ENCODE results near the gene CCDC71L. TPM values are rescaled to one million over a fixed set of nuclear protein-coding genes. Genes with fewer than 3 reads are reported as not detected.

The CCDC71L gene
- polyA plus RNA-seq, 1 experiment, result 16.9 TPM

- no peak for TF ChIP-seq CTCF (IDR thresholded peaks at IDR 0.05; ENCODE audit: low read depth, low read length)
- no peak overlapping the region for H3K27ac ChIP-seq (ENCODE audit: low read depth, low read length)
- ChIA-PET POLR2A (no interaction called here), CTCF (interaction anchor here (0.6 kb wide), 1 partner anchor 66 kb away, joined by 4 read pairs; no protein-coding TSS in a partner anchor)
- H3K4me3 ChIP-seq (ENCODE audit: low read depth, low read length), result no peak overlapping the region
- DNase-seq (ENCODE audit: low read depth, low spot score), result no peak
- H3K27me3 ChIP-seq (ENCODE audit: control insufficient read depth, insufficient read depth, low read length), result no peaks in the 10 kb centered on the region
- H3K9me3 ChIP-seq (ENCODE audit: control insufficient read depth, insufficient read depth, low read length), result no peaks in the 10 kb centered on the region
Observed at GRCh38 chr7:106666353-106666752, 5.4 kb upstream of the CCDC71L start.

- Histone ChIP-seq H3K9me3 (ENCODE audit: control insufficient read depth, insufficient read depth, low read length) (no peaks in the 10 kb centered on the region), H3K27ac (ENCODE audit: low read depth, low read length) (no peak overlapping the region), H3K27me3 (ENCODE audit: control insufficient read depth, insufficient read depth, low read length) (no peaks in the 10 kb centered on the region), H3K4me3 (ENCODE audit: low read depth, low read length) (no peak overlapping the region)
- no peak for DNase-seq (ENCODE audit: low read depth, low spot score)
- TF ChIP-seq CTCF (IDR thresholded peaks at IDR 0.05; ENCODE audit: low read depth, low read length), result no peak
- ChIA-PET POLR2A (no interaction called here), CTCF (interaction anchor here (0.7 to 1.4 kb wide), 4 partner anchors 72 to 497 kb away, joined by 3 to 6 read pairs (median 4); no protein-coding TSS in a partner anchor)
Observed at GRCh38 chr7:106664343-106664742, 3.4 kb upstream of the CCDC71L start.

GRCh38 chr7:106659963-106660861 is 746 bp downstream of the CCDC71L start:
- Histone ChIP-seq H3K9me3 (ENCODE audit: control insufficient read depth, insufficient read depth, low read length) (no peaks in the 10 kb centered on the region), H3K27me3 (ENCODE audit: control insufficient read depth, insufficient read depth, low read length) (no peaks in the 10 kb centered on the region), H3K27ac (ENCODE audit: low read depth, low read length) (peak overlapping the region; percentile 87), H3K4me3 (ENCODE audit: low read depth, low read length) (peak overlapping the region; percentile 95)
- ChIA-PET POLR2A (interaction anchor here (0.7 to 1.0 kb wide), 3 partner anchors 76 to 481 kb away, joined by 3 to 7 read pairs (median 3); no protein-coding TSS in a partner anchor), CTCF (interaction anchor here (0.6 to 4.9 kb wide), 30 partner anchors 10 to 493 kb away, joined by 3 to 55 read pairs (median 3); partner anchors contain the start of gene NAMPT)
- DNase-seq (ENCODE audit: low read depth, low spot score), result no peak
- peak; percentile 78 for TF ChIP-seq CTCF (IDR thresholded peaks at IDR 0.05; ENCODE audit: low read depth, low read length)

GRCh38 chr7:106659166-106659962 is 1.6 kb downstream of the CCDC71L start:
- POLR2A ChIA-PET, result no interaction called here
- H3K27me3 ChIP-seq (ENCODE audit: control insufficient read depth, insufficient read depth, low read length), result no peaks in the 10 kb centered on the region
- no peak for TF ChIP-seq CTCF (IDR thresholded peaks at IDR 0.05; ENCODE audit: low read depth, low read length)
- H3K9me3 ChIP-seq (ENCODE audit: control insufficient read depth, insufficient read depth, low read length), result no peaks in the 10 kb centered on the region
- peak overlapping the region; percentile 95 for H3K4me3 ChIP-seq (ENCODE audit: low read depth, low read length)
- H3K27ac ChIP-seq (ENCODE audit: low read depth, low read length), result peak overlapping the region; percentile 66
- DNase-seq (ENCODE audit: low read depth, low spot score), result no peak
- CTCF ChIA-PET, result interaction anchor here (0.6 to 4.9 kb wide), 18 partner anchors 10 to 492 kb away, joined by 3 to 55 read pairs (median 4); no protein-coding TSS in a partner anchor

All from AG04450 (cell line).